GM12801 (cell line): ENCODE results near the gene AFF3.

ENCODE experiments used
- TF ChIP-seq, protein P1 (sequence below): IDR thresholded peaks from one replicate; pipeline ENCODE4 v1.5.1; 2011; ENCODE audit warnings: control low read depth; ENCODE audit not compliant: insufficient read length; ENCODE audit errors: extremely low read depth

Gene AFF3

DNA sequence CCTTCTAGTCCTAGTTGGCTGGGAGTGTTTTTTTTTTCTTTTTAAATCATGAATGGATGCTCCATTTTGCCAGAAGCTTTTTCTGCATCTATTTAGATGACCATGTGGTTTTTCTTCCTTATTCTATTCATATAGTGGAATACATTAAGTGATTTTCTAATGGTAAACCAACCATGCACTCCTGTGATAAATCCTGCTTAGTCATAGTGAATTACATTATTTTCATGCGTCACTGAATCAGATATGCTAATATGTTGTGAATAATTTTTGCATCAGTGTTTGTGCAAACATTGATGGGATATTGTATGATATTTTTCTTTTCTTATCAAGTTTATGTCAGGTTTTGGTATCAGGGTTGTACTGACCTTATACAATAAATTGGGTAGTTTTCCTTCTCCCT lies 423.3 kb downstream of the AFF3 start:
- TF ChIP-seq, protein P1, sequence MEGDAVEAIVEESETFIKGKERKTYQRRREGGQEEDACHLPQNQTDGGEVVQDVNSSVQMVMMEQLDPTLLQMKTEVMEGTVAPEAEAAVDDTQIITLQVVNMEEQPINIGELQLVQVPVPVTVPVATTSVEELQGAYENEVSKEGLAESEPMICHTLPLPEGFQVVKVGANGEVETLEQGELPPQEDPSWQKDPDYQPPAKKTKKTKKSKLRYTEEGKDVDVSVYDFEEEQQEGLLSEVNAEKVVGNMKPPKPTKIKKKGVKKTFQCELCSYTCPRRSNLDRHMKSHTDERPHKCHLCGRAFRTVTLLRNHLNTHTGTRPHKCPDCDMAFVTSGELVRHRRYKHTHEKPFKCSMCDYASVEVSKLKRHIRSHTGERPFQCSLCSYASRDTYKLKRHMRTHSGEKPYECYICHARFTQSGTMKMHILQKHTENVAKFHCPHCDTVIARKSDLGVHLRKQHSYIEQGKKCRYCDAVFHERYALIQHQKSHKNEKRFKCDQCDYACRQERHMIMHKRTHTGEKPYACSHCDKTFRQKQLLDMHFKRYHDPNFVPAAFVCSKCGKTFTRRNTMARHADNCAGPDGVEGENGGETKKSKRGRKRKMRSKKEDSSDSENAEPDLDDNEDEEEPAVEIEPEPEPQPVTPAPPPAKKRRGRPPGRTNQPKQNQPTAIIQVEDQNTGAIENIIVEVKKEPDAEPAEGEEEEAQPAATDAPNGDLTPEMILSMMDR = no peak

DNA sequence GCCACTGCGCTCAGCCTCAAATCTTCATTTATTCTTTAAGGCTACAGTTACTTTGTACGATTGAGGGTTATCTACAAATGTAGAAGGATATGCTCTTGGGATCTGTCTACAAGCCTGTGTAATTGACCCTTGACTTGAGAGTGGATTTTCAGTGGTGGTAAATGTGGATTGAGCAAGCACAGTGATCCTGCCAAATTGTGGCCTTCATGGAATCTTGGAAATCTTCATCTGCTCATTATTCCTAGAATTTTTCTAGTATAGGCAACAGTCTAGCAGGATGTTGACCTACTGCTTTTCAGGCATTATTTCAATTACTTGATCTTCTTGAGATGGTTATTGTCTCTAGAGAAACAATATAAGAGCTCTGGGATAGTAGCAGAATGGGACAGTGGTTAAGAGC lies 426.4 kb downstream of the AFF3 start:
- TF ChIP-seq, protein P1 = no peak

DNA sequence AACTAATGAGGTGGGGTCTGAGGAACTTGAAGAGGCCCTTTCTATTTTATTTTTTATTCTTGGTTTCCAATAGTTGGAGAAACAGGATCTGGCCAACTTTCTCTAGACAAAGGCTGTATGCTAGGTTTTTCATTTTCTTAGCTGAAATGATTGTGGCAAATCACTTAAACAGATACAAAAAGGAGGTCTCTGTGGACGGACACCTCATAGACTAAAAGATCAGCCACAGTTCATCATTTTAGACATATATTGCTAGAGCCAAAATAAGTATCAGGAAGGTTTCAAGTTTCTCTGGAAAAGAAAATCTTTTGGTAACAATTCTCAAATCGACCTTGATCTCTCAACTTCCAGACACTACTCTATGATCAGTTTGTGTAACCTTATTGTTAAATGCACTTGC lies 428.0 kb downstream of the AFF3 start:
- TF ChIP-seq, protein P1 = no peak

DNA sequence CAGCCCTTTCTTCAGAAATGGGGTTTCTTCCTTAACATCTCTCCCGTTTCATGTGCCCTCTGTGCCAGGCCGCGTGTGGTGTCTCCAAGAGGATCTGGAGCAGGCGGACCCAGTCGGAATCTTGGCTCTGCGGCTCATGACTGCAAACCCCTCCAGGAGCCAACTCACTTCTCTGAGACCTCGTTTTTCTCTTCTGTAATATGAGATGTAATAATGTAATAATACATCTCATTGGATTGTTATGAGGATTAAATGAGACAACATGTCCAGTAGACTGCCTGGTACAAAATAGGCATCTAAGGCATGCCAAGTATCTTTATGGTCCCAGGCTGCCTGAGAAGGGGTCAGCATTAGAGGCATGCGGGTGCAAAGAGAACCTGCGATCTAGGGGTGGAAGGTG lies 431.2 kb downstream of the AFF3 start:
- TF ChIP-seq, protein P1 = no peak

DNA sequence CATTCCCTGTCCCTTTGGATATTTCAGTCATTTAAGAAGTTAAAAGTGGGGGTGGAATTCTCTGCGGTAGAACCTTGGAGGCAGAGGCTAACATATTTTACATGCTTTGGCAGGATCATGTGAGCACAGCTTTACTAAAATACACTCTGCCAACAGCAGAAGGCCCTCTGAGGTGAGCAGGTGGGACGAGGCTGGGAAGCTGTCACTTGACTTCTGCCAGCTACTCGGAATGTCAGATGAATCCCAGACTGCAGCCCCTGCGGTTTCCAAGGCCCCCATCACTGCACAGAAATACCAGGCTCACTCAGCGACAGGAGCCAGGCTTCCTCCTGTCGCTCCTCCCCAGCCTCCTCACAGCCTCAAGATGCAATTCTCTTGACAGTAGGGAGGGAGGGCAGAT lies 431.7 kb downstream of the AFF3 start:
- TF ChIP-seq, protein P1 = no peak

DNA sequence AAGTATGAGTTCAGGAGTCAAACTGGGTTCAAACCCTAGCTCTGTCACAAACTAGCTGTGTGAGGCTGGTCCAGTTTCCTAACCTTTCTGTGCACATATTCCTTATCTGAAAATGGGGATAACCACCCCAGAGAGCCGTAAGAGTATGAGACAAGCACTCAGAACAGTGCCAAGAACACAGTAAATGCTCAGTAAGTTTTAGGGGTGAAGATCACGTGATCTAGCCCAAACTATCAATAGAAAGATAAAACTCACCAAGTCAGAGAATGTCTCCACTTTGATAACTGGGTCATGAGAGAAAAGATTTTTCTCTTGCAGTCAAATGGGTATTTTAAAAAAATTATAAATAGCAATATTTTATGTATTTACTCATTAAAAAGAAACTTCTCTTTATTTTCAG lies 433.2 kb downstream of the AFF3 start:
- TF ChIP-seq, protein P1 = no peak

DNA sequence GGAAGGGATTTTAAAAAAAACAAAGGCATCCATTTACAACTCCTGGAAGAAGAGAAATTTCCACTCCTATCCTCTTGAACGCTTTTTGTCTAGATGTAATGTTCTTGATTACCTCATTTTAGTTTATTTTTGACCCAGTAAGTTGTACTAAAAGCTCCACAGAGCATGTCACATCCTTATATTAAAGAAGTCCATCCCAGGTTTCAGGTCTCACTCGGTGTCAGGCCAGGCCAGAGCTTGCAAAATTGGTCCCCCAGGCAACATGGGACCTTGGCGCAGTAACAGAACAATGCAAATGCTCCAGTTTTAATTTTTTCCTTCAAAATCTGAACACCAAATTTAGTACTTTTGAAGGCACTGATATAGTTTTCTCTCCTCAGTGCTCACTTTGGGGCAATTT lies 434.2 kb downstream of the AFF3 start:
- TF ChIP-seq, protein P1 = no peak

DNA sequence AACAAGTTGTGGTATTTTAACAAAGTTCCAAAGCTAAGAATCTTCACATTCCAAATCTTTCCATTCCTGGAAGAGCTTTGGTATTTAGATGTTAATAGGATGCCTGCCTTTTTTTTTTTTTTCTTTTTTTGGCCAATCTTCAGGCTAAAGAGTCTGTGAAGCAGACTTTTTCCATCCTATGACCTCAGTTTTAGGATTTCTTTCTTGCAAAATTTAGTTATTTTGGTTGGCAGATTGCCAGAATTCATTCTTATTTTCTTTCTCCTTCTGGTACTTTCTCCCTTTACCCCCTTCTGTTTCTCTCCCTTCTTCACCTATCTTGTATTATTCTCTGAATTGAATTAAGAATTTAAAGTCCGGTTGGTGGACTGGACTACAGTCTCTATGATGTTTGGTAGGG lies 434.8 kb downstream of the AFF3 start:
- TF ChIP-seq, protein P1 = no peak
